Astrocyte (in vitro differentiated cells and primary cell): ENCODE measurements around the gene OR2L13. TPM values are rescaled to one million over a fixed set of nuclear protein-coding genes. Genes with fewer than 3 reads are reported as not detected.

Source experiments
- DNase-seq: peaks from one replicate; pipeline ENCODE4 v3.0.0-alpha.2; 2010; ENCODE audit warnings: low read depth
- FAIRE-seq: peaks from 2 replicates; lab custom pipeline; 2011; peaks lifted over from hg19 to GRCh38; lab: Jason Lieb, UNC
- H2AFZ ChIP-seq: 2 replicates; pipeline ENCODE4 v1.6.0; 2012; ENCODE audit warnings: low read depth, low read length, inconsistent platforms
- H3K27ac ChIP-seq: 2 replicates; pipeline ENCODE4 v1.5.1; 2011; ENCODE audit warnings: low read depth, low read length, inconsistent platforms
- H3K27me3 ChIP-seq: 2 replicates; pipeline ENCODE4 v1.6.0; 2011; ENCODE audit warnings: low read length, inconsistent platforms; ENCODE audit not compliant: insufficient read depth
- H3K36me3 ChIP-seq: 2 replicates; pipeline ENCODE4 v1.5.1; 2011; ENCODE audit warnings: low read length, inconsistent platforms; ENCODE audit not compliant: insufficient read depth
- H3K4me1 ChIP-seq: 2 replicates; pipeline ENCODE4 v1.5.1; 2011; ENCODE audit warnings: low read length, inconsistent platforms; ENCODE audit not compliant: insufficient read depth
- H3K4me2 ChIP-seq: 2 replicates; pipeline ENCODE4 v1.6.0; 2012; ENCODE audit warnings: low read length, inconsistent platforms
- H3K4me3 ChIP-seq: 2 replicates; pipeline ENCODE4 v1.5.1; 2011; ENCODE audit warnings: low read depth, mild to moderate bottlenecking, low read length, inconsistent platforms; ENCODE audit not compliant: insufficient read depth
- H3K79me2 ChIP-seq: 2 replicates; pipeline ENCODE4 v1.6.0; 2012; ENCODE audit warnings: mild to moderate bottlenecking, low read length, inconsistent platforms; ENCODE audit not compliant: insufficient read depth
- H3K9ac ChIP-seq: 2 replicates; pipeline ENCODE4 v1.6.0; 2012; ENCODE audit warnings: mild to moderate bottlenecking, low read length, inconsistent platforms
- H3K9me3 ChIP-seq: 2 replicates; pipeline ENCODE4 v1.5.1; 2012; ENCODE audit warnings: low read depth, mild to moderate bottlenecking, low read length, inconsistent platforms; ENCODE audit not compliant: insufficient read depth
- H4K20me1 ChIP-seq: 2 replicates; pipeline ENCODE4 v1.6.0; 2012; ENCODE audit warnings: low read length, inconsistent platforms; ENCODE audit not compliant: insufficient read depth
- H3K27ac Mint-ChIP-seq: one replicate; pipeline ENCODE4 v1.8.0; 2021; ENCODE audit warnings: mild to moderate bottlenecking, mixed read lengths; ENCODE audit not compliant: unreplicated experiment
- H3K27me3 Mint-ChIP-seq: one replicate; pipeline ENCODE4 v1.8.0; 2021; ENCODE audit warnings: low read depth, mixed read lengths; ENCODE audit not compliant: unreplicated experiment
- H3K36me3 Mint-ChIP-seq: one replicate; pipeline ENCODE4 v1.8.0; 2021; ENCODE audit warnings: low read depth, mixed read lengths; ENCODE audit not compliant: unreplicated experiment
- H3K4me1 Mint-ChIP-seq: one replicate; pipeline ENCODE4 v1.8.0; 2021; ENCODE audit warnings: low read depth, mixed read lengths; ENCODE audit not compliant: unreplicated experiment
- H3K4me3 Mint-ChIP-seq: one replicate; pipeline ENCODE4 v1.8.0; 2021; ENCODE audit warnings: mild to moderate bottlenecking, moderate library complexity, mixed read lengths; ENCODE audit not compliant: unreplicated experiment
- H3K9me3 Mint-ChIP-seq: one replicate; pipeline ENCODE4 v1.8.0; 2021; ENCODE audit warnings: mild to moderate bottlenecking, mixed read lengths; ENCODE audit not compliant: unreplicated experiment
- CTCF ChIP-seq: IDR thresholded peaks from 2 replicates; pipeline ENCODE4 v1.5.1; 2011; ENCODE audit warnings: low read depth, mild to moderate bottlenecking, inconsistent platforms, low read length, moderate library complexity; ENCODE audit not compliant: insufficient read depth
- EZH2 ChIP-seq: IDR thresholded peaks from 2 replicates; pipeline ENCODE4 v1.6.1; 2012; ENCODE audit warnings: mild to moderate bottlenecking, low read length, inconsistent platforms; ENCODE audit not compliant: insufficient read depth
- total RNA-seq: library from RNA; stranded (reverse); gene quantifications from 2 replicates; pipeline ENCODE4 v1.2.1, GENCODE V29; 2021

OR2L13 gene
- total RNA-seq, 1 donor from 2014 or later, result not detected

- DNase-seq (no peak), FAIRE-seq (no peak)
- no peak overlapping the region for H3K4me2 ChIP-seq
- H4K20me1 ChIP-seq, result no peaks in the 10 kb centered on the region
- Mint-ChIP-seq H3K4me3 (no peak overlapping the region), H3K4me1 (no peaks in the 10 kb centered on the region), H3K27ac (no peak overlapping the region), H3K36me3 (no peaks in the 10 kb centered on the region), H3K9me3 (peaks cover 16% of the 10 kb centered on the region), H3K27me3 (no peaks in the 10 kb centered on the region)
- no peak overlapping the region for H3K27ac ChIP-seq
- peaks cover 8% of the 10 kb centered on the region for H3K9me3 ChIP-seq
- H3K79me2 ChIP-seq, result no peaks in the 10 kb centered on the region
- H3K27me3 ChIP-seq, result no peaks in the 10 kb centered on the region
- H3K4me1 ChIP-seq, result no peaks in the 10 kb centered on the region
- no peak overlapping the region for H3K4me3 ChIP-seq
- TF ChIP-seq EZH2 (no peak), CTCF (no peak)
- no peaks in the 10 kb centered on the region for H3K36me3 ChIP-seq
- no peak overlapping the region for H3K9ac ChIP-seq
- no peak overlapping the region for H2AFZ ChIP-seq
Measured at GRCh38 chr1:248114890-248115289, 19.9 kb downstream of the OR2L13 start.

- no peaks in the 10 kb centered on the region for H3K36me3 Mint-ChIP-seq
- Histone ChIP-seq H3K36me3 (no peaks in the 10 kb centered on the region), H2AFZ (no peak overlapping the region), H3K4me2 (no peak overlapping the region), H3K4me1 (no peaks in the 10 kb centered on the region), H4K20me1 (no peaks in the 10 kb centered on the region), H3K79me2 (no peaks in the 10 kb centered on the region), H3K9ac (no peak overlapping the region), H3K4me3 (no peak overlapping the region), H3K27me3 (no peaks in the 10 kb centered on the region), H3K27ac (no peak overlapping the region), H3K9me3 (peaks cover 11% of the 10 kb centered on the region)
- TF ChIP-seq EZH2 (no peak), CTCF (no peak)
- FAIRE-seq (no peak), DNase-seq (no peak)
- H3K27ac Mint-ChIP-seq, result no peak overlapping the region
- peaks cover 21% of the 10 kb centered on the region for H3K9me3 Mint-ChIP-seq
- no peaks in the 10 kb centered on the region for H3K27me3 Mint-ChIP-seq
- H3K4me3 Mint-ChIP-seq, result no peak overlapping the region
- H3K4me1 Mint-ChIP-seq, result no peaks in the 10 kb centered on the region
Measured at GRCh38 chr1:248127653-248128052, 32.7 kb downstream of the OR2L13 start.

GRCh38 chr1:248136811-248137210, 41.8 kb downstream of the OR2L13 start:
- Mint-ChIP-seq H3K4me1 (no peaks in the 10 kb centered on the region), H3K27ac (no peak overlapping the region), H3K4me3 (no peak overlapping the region), H3K27me3 (no peaks in the 10 kb centered on the region), H3K9me3 (peaks cover 2% of the 10 kb centered on the region), H3K36me3 (no peaks in the 10 kb centered on the region)
- H3K4me3 ChIP-seq, result no peak overlapping the region
- H3K4me1 ChIP-seq, result no peaks in the 10 kb centered on the region
- no peak for TF ChIP-seq CTCF
- TF ChIP-seq EZH2, result no peak
- H3K9ac ChIP-seq, result no peak overlapping the region
- H3K4me2 ChIP-seq, result no peak overlapping the region
- H3K9me3 ChIP-seq, result no peaks in the 10 kb centered on the region
- no peak for DNase-seq
- no peaks in the 10 kb centered on the region for H3K27me3 ChIP-seq
- H3K27ac ChIP-seq, result no peak overlapping the region
- no peak overlapping the region for H2AFZ ChIP-seq
- H4K20me1 ChIP-seq, result no peaks in the 10 kb centered on the region
- FAIRE-seq, result no peak
- no peaks in the 10 kb centered on the region for H3K36me3 ChIP-seq
- H3K79me2 ChIP-seq, result no peaks in the 10 kb centered on the region
